IPS-18c (cell line): ENCODE results near the gene CLCN3.
"Not testable (repeated sequence)": the region's sequence is repeated elsewhere in the genome, so short reads cannot be mapped to it uniquely, and the experiment has no call there.

Experiments used
- H3K4me3 ChIP-seq: 2 replicates; pipeline ENCODE4 v1.7.0; 2013; ENCODE audit warnings: low read depth, mild to moderate bottlenecking, low read length, moderate library complexity; ENCODE audit not compliant: insufficient read depth
- H3K9me3 ChIP-seq: one replicate; pipeline ENCODE4 v1.6.1; 2013; ENCODE audit warnings: mild to moderate bottlenecking, low read length, moderate library complexity; ENCODE audit not compliant: control insufficient read depth, insufficient read depth

CLCN3 gene

GRCh38 chr4:169619958-169620879 is at the start of gene CLCN3:
TSS of gene CLCN3 (plus strand) at chr4:169620578. CDS start at chr4:169635929, 15,351 bp downstream.
- peak within 1 kb of the TSS; percentile 86 for H3K4me3 ChIP-seq
- no peaks in the 10 kb centered on the region for H3K9me3 ChIP-seq

- not testable (repeated sequence) for H3K9me3 ChIP-seq, H3K4me3 ChIP-seq
Measured at GRCh38 chr4:169571012-169571411, 49.4 kb upstream of the CLCN3 start.

- H3K4me3 ChIP-seq: no peak overlapping the region
- H3K9me3 ChIP-seq: no peaks in the 10 kb centered on the region
Measured at GRCh38 chr4:169571435-169571834, 48.9 kb upstream of the CLCN3 start.

GRCh38 chr4:169573889-169574288 is 46.5 kb upstream of the CLCN3 start:
- H3K9me3 ChIP-seq: no peaks in the 10 kb centered on the region
- H3K4me3 ChIP-seq: no peak overlapping the region

DNA sequence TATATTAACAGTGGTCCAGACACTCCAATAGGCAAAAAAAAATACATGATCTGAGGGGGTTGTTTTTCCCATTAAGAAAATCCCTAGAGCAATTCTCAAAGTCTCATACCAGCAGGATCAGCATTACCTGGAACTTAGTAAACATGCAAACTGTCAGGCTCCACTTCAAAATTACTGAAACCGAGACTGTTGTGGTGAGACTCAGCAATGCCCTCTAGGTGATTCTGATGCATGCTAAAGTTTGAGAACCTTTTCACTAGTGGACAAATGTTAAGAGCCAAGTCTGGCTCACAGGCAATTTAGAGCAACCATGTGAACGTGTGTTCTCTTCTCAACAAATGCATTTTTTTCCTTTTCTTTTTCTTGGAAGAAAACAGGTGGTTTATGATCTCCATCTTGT is 38.2 kb upstream of the CLCN3 start:
- H3K9me3 ChIP-seq: no peaks in the 10 kb centered on the region
- H3K4me3 ChIP-seq: no peak overlapping the region

- H3K9me3 ChIP-seq: no peaks in the 10 kb centered on the region
Measured at GRCh38 chr4:169582706-169583105, 37.7 kb upstream of the CLCN3 start.

DNA sequence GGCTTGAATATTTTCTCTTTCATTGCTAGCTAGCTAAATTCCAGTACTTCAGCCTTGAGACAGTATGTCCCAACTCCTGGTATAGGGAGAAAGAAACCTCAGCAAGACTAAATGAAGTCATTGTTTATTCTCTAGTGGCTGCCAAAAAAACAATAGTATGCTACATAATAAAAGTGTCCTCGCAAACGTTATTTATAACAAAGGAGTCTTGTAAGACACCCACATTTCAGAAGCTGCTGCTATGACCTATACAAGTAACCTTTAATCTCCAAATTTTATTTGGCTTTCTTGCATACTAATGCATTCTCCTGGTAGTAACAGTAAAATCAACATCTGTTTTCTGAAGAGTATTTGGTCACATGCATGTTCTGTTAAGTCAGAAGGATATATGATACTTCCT is 36.8 kb upstream of the CLCN3 start:
- H3K9me3 ChIP-seq: no peaks in the 10 kb centered on the region
- H3K4me3 ChIP-seq: no peak overlapping the region

More at GRCh38 chr4:169582706-169583105, 37.7 kb upstream of the CLCN3 start:
- H3K4me3 ChIP-seq: no peak overlapping the region

GRCh38 chr4:169593050-169593560 is 27.3 kb upstream of the CLCN3 start:
- no peak overlapping the region for H3K4me3 ChIP-seq
- no peaks in the 10 kb centered on the region for H3K9me3 ChIP-seq

GRCh38 chr4:169594560-169595195 is 25.7 kb upstream of the CLCN3 start:
- Histone ChIP-seq H3K4me3 (no peak overlapping the region), H3K9me3 (no peaks in the 10 kb centered on the region)

GRCh38 chr4:169601016-169601771 is 19.2 kb upstream of the CLCN3 start:
- no peaks in the 10 kb centered on the region for H3K9me3 ChIP-seq

DNA sequence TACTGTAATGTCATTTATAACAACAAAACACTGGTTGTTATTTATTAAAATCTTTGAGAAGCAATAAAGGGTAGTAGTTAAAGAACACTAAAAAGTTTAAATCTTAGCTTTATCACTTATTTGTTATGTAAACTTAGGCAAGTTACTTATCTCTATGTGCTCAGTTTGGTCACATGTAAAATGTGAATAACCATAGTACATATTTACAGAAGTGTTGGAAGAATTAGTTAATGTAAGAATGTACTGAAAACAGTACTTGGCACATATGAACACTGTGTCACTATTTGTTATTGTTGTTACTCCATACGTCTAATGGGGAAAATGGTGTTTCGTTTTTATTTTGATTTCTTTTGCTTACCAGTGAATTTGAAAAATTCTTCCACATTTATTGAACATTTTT is 17.1 kb upstream of the CLCN3 start:
- H3K9me3 ChIP-seq: no peaks in the 10 kb centered on the region
- no peak overlapping the region for H3K4me3 ChIP-seq

More at GRCh38 chr4:169601016-169601771, 19.2 kb upstream of the CLCN3 start:
- H3K4me3 ChIP-seq: no peak overlapping the region

DNA sequence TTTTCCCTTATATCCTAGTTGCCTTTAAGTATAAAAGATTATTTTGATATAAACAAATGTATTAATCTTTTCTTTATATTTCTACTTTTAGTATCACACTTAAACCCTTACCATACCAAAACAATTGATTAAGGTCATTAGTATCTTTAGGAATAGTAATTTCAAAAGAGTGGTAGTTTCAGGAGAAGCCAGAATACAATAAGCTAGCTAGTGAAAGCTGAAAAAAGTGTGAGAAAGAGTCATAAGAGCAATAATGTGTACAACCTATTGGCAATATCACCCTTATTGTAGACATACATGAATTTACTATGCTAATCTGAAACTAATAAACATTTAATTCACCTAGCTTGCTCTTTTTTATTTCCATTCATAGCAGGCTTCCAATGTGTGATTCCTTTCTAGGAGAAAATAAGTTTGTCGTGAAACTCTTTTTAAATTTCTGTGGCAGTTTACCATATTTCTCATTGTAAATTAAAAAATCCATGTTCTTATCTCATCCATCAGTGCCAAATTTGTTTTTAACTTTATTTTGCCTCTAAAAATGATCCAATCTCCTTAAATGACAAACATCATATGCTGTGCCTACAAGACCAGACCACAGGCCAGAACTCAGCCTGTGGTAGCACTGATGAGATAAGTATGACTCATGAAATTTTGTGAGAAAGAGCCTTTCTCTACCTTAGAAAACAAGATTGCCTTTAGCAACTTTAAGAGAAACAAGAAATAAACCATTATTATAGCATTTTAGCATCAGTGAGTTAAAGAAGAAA is 16.1 kb upstream of the CLCN3 start:
- Histone ChIP-seq H3K4me3 (no peak overlapping the region), H3K9me3 (no peaks in the 10 kb centered on the region)

GRCh38 chr4:169604903-169605331 is 15.5 kb upstream of the CLCN3 start:
- Histone ChIP-seq H3K9me3 (no peaks in the 10 kb centered on the region), H3K4me3 (no peak overlapping the region)

GRCh38 chr4:169611157-169611556 is 9.2 kb upstream of the CLCN3 start:
- no peak overlapping the region for H3K4me3 ChIP-seq

DNA sequence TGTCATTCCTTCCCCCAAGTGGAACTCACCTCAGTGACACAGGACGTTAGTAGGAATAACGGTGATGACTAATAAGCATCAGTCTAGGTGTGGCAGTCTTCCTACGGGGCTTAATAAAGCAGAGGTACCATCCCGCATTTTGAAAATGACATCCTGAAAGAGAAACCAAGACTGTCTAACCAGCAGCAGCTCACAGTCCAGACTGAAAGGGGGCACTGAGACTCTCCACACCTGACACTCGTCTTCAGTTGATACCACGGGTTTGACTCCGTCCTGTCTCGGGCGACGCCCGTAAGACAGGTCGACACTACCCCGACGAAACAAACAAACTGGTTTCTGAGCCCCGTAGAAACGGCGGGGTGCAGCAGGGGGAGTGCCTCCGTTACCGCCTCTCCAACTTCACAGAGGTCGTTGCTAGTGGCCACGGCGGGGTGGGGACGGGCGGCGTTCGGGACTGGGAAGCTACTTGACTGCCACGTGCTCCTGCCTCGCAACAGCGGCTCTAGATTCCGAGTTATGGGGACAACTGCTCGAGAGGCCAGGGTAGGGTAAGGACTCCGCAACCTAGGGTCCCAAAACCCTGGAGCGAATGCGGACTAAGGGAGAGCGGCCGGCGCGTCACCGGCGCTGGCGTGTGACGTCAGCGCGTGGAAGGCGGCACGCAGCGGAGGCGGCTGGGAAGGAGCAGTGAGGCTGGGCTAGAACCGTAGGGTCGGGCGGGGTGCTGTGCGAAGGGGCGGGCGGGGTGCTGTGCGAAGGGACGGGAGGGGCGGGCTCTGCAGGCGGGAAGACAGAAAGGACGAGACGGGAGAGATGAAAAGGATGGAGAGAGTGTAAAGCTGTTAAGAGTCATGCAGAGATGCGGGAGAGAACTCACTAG is 8.1 kb upstream of the CLCN3 start, which contains the start of gene NEK1:
Gene NEK1 (minus strand): TSS at position 593 of the 880 bp plus-strand sequence. CDS start 9,953 bp downstream, outside the sequence.
- H3K9me3 ChIP-seq: no peaks in the 10 kb centered on the region
- peak within 1 kb of the TSS; percentile 72 for H3K4me3 ChIP-seq

More at GRCh38 chr4:169611157-169611556, 9.2 kb upstream of the CLCN3 start:
- H3K9me3 ChIP-seq: no peaks in the 10 kb centered on the region
